A549 (cell line): ENCODE results near the gene CR1. TPM values are rescaled to one million over a fixed set of nuclear protein-coding genes. Genes with fewer than 3 reads are reported as not detected.

Experiments
- ATAC-seq, 2 experiments: fragments of 200-7000 bp in 1 of 2; fragments of >200 bp in 1 of 2; cut with Nextera tagmentation in 1 of 2; cut with Tn5 transposase in 1 of 2; 3 replicates each; pipeline versions ENCODE4 v1.8.0 to v1.9.1; 2018 to 2020; ENCODE audit warnings: mild to moderate bottlenecking in 1 of 2, moderate library complexity in 1 of 2
- CTCF ChIA-PET: fragments of 300-600 bp; sonication (Branson Sonifier 250); formaldehyde crosslinking; extraction: SDS; loops from one replicate; lab custom pipeline; 2021; ENCODE audit warnings: antibody characterized with exemption, inconsistent platforms; lab: Yijun Ruan, JAX
- POLR2A ChIA-PET: fragments of 350-600 bp; formaldehyde crosslinking; extraction: SDS; loops from one replicate; lab custom pipeline; 2021; ENCODE audit warnings: antibody characterized with exemption, inconsistent platforms; lab: Yijun Ruan, JAX
- DNase-seq, 2 experiments: peaks; one replicate each; pipeline versions ENCODE4 v3.0.0 to v3.0.0-alpha.2; 2011 to 2016; ENCODE audit warnings: low read depth in 1 of 2, low spot score in 1 of 2
- FAIRE-seq: peaks from 2 replicates; lab custom pipeline; 2011; peaks lifted over from hg19 to GRCh38; lab: Jason Lieb, UNC
- H3K27ac ChIP-seq, 2 experiments: fragments of >200 bp; sonication (Bioruptor Twin); formaldehyde crosslinking; 3 replicates each; pipeline ENCODE4 v1.5.1; 2016 to 2017
- H3K4me1 ChIP-seq: fragments of >200 bp; sonication (Bioruptor Twin); formaldehyde crosslinking; 3 replicates; pipeline ENCODE4 v1.6.1; 2016
- H3K4me2 ChIP-seq: fragments of >200 bp; sonication (Bioruptor Twin); formaldehyde crosslinking; 3 replicates; pipeline ENCODE4 v1.6.1; 2016
- H3K4me3 ChIP-seq: fragments of >200 bp; sonication (Bioruptor Twin); formaldehyde crosslinking; 3 replicates; pipeline ENCODE4 v1.5.1; 2016
- H3K9me3 ChIP-seq: fragments of >200 bp; sonication (Bioruptor Twin); formaldehyde crosslinking; 3 replicates; pipeline ENCODE4 v1.6.1; 2016
- BCL3 ChIP-seq: fragments of >200 bp; sonication (Bioruptor Twin); formaldehyde crosslinking; IDR thresholded peaks from 3 replicates; pipeline ENCODE4 v1.6.1; 2016
- CBX8 ChIP-seq: fragments of 200-600 bp; sonication (generic); IDR thresholded peaks from 2 replicates; pipeline ENCODE4 v1.6.1; 2016
- CHD4 ChIP-seq: fragments of 200-600 bp; sonication (generic); IDR thresholded peaks from 2 replicates; pipeline ENCODE4 v1.6.1; 2016; ENCODE audit warnings: antibody characterized with exemption, mild to moderate bottlenecking, borderline replicate concordance
- CTCF ChIP-seq: fragments of >200 bp; sonication (Bioruptor Twin); formaldehyde crosslinking; IDR thresholded peaks from 3 replicates; pipeline ENCODE4 v1.5.1; 2016
- HDAC2 ChIP-seq: fragments of 200-600 bp; sonication (generic); IDR thresholded peaks from 2 replicates; pipeline ENCODE4 v1.6.1; 2016
- HEYL ChIP-seq: fragments of 250-450 bp; sonication (Bioruptor Pico); IDR thresholded peaks from 2 replicates; pipeline ENCODE4 v1.8.0; 2021; ENCODE audit warnings: mild to moderate bottlenecking, moderate library complexity
- HMGXB4 ChIP-seq: fragments of 250-450 bp; sonication (Bioruptor Pico); IDR thresholded peaks from 2 replicates; pipeline ENCODE4 v1.5.0; 2021; ENCODE audit warnings: mild to moderate bottlenecking, moderate library complexity, borderline replicate concordance
- HOXA7 ChIP-seq: fragments of 250-450 bp; sonication (Bioruptor Pico); IDR thresholded peaks from 2 replicates; pipeline ENCODE4 v1.5.0; 2020; ENCODE audit warnings: mild to moderate bottlenecking, moderate library complexity
- HOXB5 ChIP-seq: fragments of 250-450 bp; sonication (Bioruptor Pico); IDR thresholded peaks from 2 replicates; pipeline ENCODE4 v1.5.0; 2020; ENCODE audit warnings: mild to moderate bottlenecking, moderate library complexity
- KDM1A ChIP-seq: fragments of 200-600 bp; sonication (generic); IDR thresholded peaks from 2 replicates; pipeline ENCODE4 v1.6.1; 2016; ENCODE audit warnings: low read depth, mild to moderate bottlenecking
- MAX ChIP-seq: IDR thresholded peaks from 2 replicates; pipeline ENCODE4 v1.6.1; 2012
- MAZ ChIP-seq: fragments of 150-350 bp; IDR thresholded peaks from 2 replicates; pipeline ENCODE4 v1.6.1; 2014; ENCODE audit warnings: antibody characterized with exemption, low read depth, low read length, borderline replicate concordance
- MYC ChIP-seq: IDR thresholded peaks from 2 replicates; pipeline ENCODE4 v1.6.1; 2012; ENCODE audit warnings: mild to moderate bottlenecking, inconsistent platforms, low read length, improper control_type of control experiment, borderline replicate concordance
- POLR2AphosphoS2 ChIP-seq: conservative IDR thresholded peaks from 2 replicates; pipeline ENCODE4 v1.6.1; 2012; ENCODE audit warnings: low read length, improper control_type of control experiment, inconsistent platforms
- REST ChIP-seq: fragments of 200-600 bp; sonication (generic); IDR thresholded peaks from 2 replicates; pipeline ENCODE4 v1.6.1; 2016; ENCODE audit warnings: antibody characterized with exemption, mild to moderate bottlenecking, moderate library complexity
- RFX5 ChIP-seq: fragments of 450-650 bp; IDR thresholded peaks from 2 replicates; pipeline ENCODE4 v1.7.1; 2014; ENCODE audit warnings: antibody characterized with exemption, mild to moderate bottlenecking, moderate library complexity
- RNF2 ChIP-seq: fragments of 200-600 bp; sonication (generic); IDR thresholded peaks from 2 replicates; pipeline ENCODE4 v1.6.1; 2016; ENCODE audit warnings: low read depth, mild to moderate bottlenecking, antibody characterized with exemption, moderate library complexity, borderline replicate concordance
- SREBF2 ChIP-seq: fragments of 450-650 bp; IDR thresholded peaks from 2 replicates; pipeline ENCODE4 v1.6.1; 2014; ENCODE audit warnings: mild to moderate bottlenecking, moderate library complexity
- TP53 ChIP-seq: fragments of 250-450 bp; sonication (Bioruptor Pico); IDR thresholded peaks from 2 replicates; pipeline ENCODE4 v1.5.0; 2021; ENCODE audit warnings: mild to moderate bottlenecking, moderate library complexity
- ZNF302 ChIP-seq: fragments of 250-450 bp; sonication (Bioruptor Pico); IDR thresholded peaks from 2 replicates; pipeline ENCODE4 v1.9.0; 2021; ENCODE audit warnings: inconsistent platforms, mild to moderate bottlenecking, moderate library complexity
- WGBS: methylation state at CpG from one replicate; pipeline ENCODE4 v1.1.6; 2017; ENCODE audit errors: missing lambda C conversion rate; 5-methylcytosine and 5-hydroxymethylcytosine counted together
- polyA plus RNA-seq, 4 experiments: library from polyadenylated mRNA; depleted of rRNA in 3 of 4; stranded (reverse); fragments of >200 nt; fragmentation: RNase III in 1 of 4; extraction: RNeasy Plus Mini Kit Qiagen cat#74134 plus additional on column Dnase treatment in 1 of 4; gene quantifications; 2 replicates in 3 of 4; 3 replicates in 1 of 4; pipeline ENCODE4 v1.2.3, GENCODE V29; 2011 to 2017

CR1 gene
- polyA plus RNA-seq, 2 of the 4 experiments (the other 2 are of a cell fraction) = not detected

- CTCF ChIA-PET = interaction anchor here (0.9 to 1.3 kb wide), 3 partner anchors 19 to 47 kb away, joined by 3 to 6 read pairs (median 3); no protein-coding TSS in a partner anchor
- TF ChIP-seq MAX (0 out of 2 replicates have a peak, but pooled peaks have one; percentile 6), POLR2AphosphoS2 (no peak), SREBF2 (no peak), HEYL (CRISPR knock-in tag) (no peak), RNF2 (peak; percentile 0; the same call in 1 of the 2 replicates), HOXA7 (CRISPR knock-in tag) (no peak), MYC (no peak), HDAC2 (no peak), CHD4 (no peak), HOXB5 (CRISPR knock-in tag) (no peak), MAZ (no peak), RFX5 (no peak), CBX8 (peak; percentile 55; the same call in 1 of the 2 replicates), CTCF (peak; percentile 14; the same call in 1 of the 3 replicates), ZNF302 (CRISPR knock-in tag) (no peak), HMGXB4 (no peak), KDM1A (no peak), BCL3 (no peak), REST (no peak), TP53 (CRISPR knock-in tag) (no peak)
- Histone ChIP-seq H3K27ac (0 out of 6 replicates have a peak within 1 kb of the TSS, but pooled peaks of 1 of the 2 experiments have one; percentile 17), H3K4me2 (peak within 1 kb of the TSS; percentile 100), H3K4me3 (peak within 1 kb of the TSS; percentile 53), H3K4me1 (peaks cover 5% of the 10 kb centered on the region; the same call in 1 of the 3 replicates), H3K9me3 (no peaks in the 10 kb centered on the region)
- ATAC-seq (peak; percentile 71 to 80), FAIRE-seq (no peak), DNase-seq (peak; percentile 3 to 4)
- POLR2A ChIA-PET = no interaction called here
- WGBS = 5% methylated on average over 31 of the region's 75 CpGs
Observed at GRCh38 chr1:207454046-207454964, 41.7 kb upstream of the CR1 start, which contains the start of gene CR2. CR2 (plus strand) TSS chr1:207454328; CDS start chr1:207454419, 91 bp downstream.
